OCI-LY3 (cell line): Measurements from ENCODE around the gene COA8.

Experiments
- EZH2phosphoT487 ChIP-seq: fragments of 200-600 bp; shearing (Covaris generic); IDR thresholded peaks from 2 replicates; pipeline ENCODE4 v1.6.1; 2018; ENCODE audit warnings: antibody characterized with exemption, mixed run types, low read depth
- TF ChIP-seq, protein P1 (sequence below): fragments of 200-600, 300-600 bp; sonication (generic); IDR thresholded peaks from 2 replicates; pipeline ENCODE4 v1.5.1; 2014; ENCODE audit warnings: antibody characterized with exemption, low read length, low read depth

DNA sequence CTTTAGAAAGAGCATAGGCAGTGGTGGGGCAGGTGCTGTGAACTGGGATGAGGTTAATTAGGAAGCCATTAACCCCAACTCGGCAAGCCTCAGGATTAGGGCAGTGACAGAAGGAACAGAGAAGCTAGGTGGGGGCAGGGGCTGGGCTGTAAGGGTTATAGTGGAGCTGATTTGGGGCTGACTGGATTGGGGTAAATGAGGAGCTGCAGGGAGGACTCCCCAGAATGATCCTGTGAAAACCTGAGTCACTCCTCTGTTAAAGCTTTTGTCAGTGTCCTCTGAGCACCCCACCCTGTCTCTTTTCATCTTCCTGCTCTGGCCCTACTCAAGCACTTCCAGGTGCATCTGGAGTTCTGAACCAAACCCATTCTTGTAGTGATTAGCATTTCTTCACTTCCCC lies 70.6 kb downstream of the COA8 start:
- TF ChIP-seq, protein P1, sequence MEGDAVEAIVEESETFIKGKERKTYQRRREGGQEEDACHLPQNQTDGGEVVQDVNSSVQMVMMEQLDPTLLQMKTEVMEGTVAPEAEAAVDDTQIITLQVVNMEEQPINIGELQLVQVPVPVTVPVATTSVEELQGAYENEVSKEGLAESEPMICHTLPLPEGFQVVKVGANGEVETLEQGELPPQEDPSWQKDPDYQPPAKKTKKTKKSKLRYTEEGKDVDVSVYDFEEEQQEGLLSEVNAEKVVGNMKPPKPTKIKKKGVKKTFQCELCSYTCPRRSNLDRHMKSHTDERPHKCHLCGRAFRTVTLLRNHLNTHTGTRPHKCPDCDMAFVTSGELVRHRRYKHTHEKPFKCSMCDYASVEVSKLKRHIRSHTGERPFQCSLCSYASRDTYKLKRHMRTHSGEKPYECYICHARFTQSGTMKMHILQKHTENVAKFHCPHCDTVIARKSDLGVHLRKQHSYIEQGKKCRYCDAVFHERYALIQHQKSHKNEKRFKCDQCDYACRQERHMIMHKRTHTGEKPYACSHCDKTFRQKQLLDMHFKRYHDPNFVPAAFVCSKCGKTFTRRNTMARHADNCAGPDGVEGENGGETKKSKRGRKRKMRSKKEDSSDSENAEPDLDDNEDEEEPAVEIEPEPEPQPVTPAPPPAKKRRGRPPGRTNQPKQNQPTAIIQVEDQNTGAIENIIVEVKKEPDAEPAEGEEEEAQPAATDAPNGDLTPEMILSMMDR, result no peak
- TF ChIP-seq EZH2phosphoT487, result no peak
